Measurements from ENCODE around the gene GBF1. TPM values are rescaled to one million over a fixed set of nuclear protein-coding genes. Genes with fewer than 3 reads are reported as not detected.

GBF1 gene
- total RNA-seq, 1 donor from 2014 or later, result 71.6 TPM

GRCh38 chr10:102381983-102382382, 136.7 kb downstream of the GBF1 start:
- H3K27ac Mint-ChIP-seq (ENCODE audit: unreplicated experiment), result no peak overlapping the region
- H3K9me3 Mint-ChIP-seq (ENCODE audit: unreplicated experiment), result no peaks in the 10 kb centered on the region
- no peak overlapping the region for H3K4me3 Mint-ChIP-seq (ENCODE audit: unreplicated experiment)
- no peaks in the 10 kb centered on the region for H3K4me1 Mint-ChIP-seq (ENCODE audit: low read depth, unreplicated experiment)
- no peak for DNase-seq
- no peaks in the 10 kb centered on the region for H3K36me3 Mint-ChIP-seq (ENCODE audit: unreplicated experiment)
- H3K27me3 Mint-ChIP-seq (ENCODE audit: unreplicated experiment), result peaks cover 2% of the 10 kb centered on the region
- TF ChIP-seq CTCF (IDR thresholded peaks at IDR 0.05; ENCODE audit: partially characterized antibody, unreplicated experiment), result no peak

GRCh38 chr10:102382871-102383270, 137.5 kb downstream of the GBF1 start:
- Mint-ChIP-seq H3K27me3 (ENCODE audit: unreplicated experiment) (peaks cover 2% of the 10 kb centered on the region), H3K27ac (ENCODE audit: unreplicated experiment) (no peak overlapping the region), H3K4me1 (ENCODE audit: low read depth, unreplicated experiment) (no peaks in the 10 kb centered on the region), H3K4me3 (ENCODE audit: unreplicated experiment) (no peak overlapping the region), H3K9me3 (ENCODE audit: unreplicated experiment) (no peaks in the 10 kb centered on the region), H3K36me3 (ENCODE audit: unreplicated experiment) (no peaks in the 10 kb centered on the region)
- DNase-seq, result no peak
- TF ChIP-seq CTCF (IDR thresholded peaks at IDR 0.05; ENCODE audit: partially characterized antibody, unreplicated experiment), result no peak

GRCh38 chr10:102384053-102384452, 138.7 kb downstream of the GBF1 start:
- Mint-ChIP-seq H3K36me3 (ENCODE audit: unreplicated experiment) (no peaks in the 10 kb centered on the region), H3K4me3 (ENCODE audit: unreplicated experiment) (no peak overlapping the region), H3K4me1 (ENCODE audit: low read depth, unreplicated experiment) (no peaks in the 10 kb centered on the region), H3K27me3 (ENCODE audit: unreplicated experiment) (peaks cover 2% of the 10 kb centered on the region), H3K27ac (ENCODE audit: unreplicated experiment) (no peak overlapping the region), H3K9me3 (ENCODE audit: unreplicated experiment) (no peaks in the 10 kb centered on the region)
- DNase-seq, result no peak
- no peak for TF ChIP-seq CTCF (IDR thresholded peaks at IDR 0.05; ENCODE audit: partially characterized antibody, unreplicated experiment)

- TF ChIP-seq CTCF (IDR thresholded peaks at IDR 0.05; ENCODE audit: partially characterized antibody, unreplicated experiment), result no peak
- Mint-ChIP-seq H3K36me3 (ENCODE audit: unreplicated experiment) (no peaks in the 10 kb centered on the region), H3K27me3 (ENCODE audit: unreplicated experiment) (peaks cover 2% of the 10 kb centered on the region), H3K27ac (ENCODE audit: unreplicated experiment) (no peak overlapping the region), H3K9me3 (ENCODE audit: unreplicated experiment) (no peaks in the 10 kb centered on the region), H3K4me1 (ENCODE audit: low read depth, unreplicated experiment) (no peaks in the 10 kb centered on the region), H3K4me3 (ENCODE audit: unreplicated experiment) (no peak overlapping the region)
- DNase-seq, result no peak
Observed at GRCh38 chr10:102384606-102385429, 139.5 kb downstream of the GBF1 start.

- Mint-ChIP-seq H3K9me3 (ENCODE audit: unreplicated experiment) (no peaks in the 10 kb centered on the region), H3K27ac (ENCODE audit: unreplicated experiment) (no peak overlapping the region), H3K36me3 (ENCODE audit: unreplicated experiment) (no peaks in the 10 kb centered on the region), H3K4me3 (ENCODE audit: unreplicated experiment) (no peak overlapping the region), H3K27me3 (ENCODE audit: unreplicated experiment) (peaks cover 3% of the 10 kb centered on the region), H3K4me1 (ENCODE audit: low read depth, unreplicated experiment) (peaks cover 14% of the 10 kb centered on the region)
- TF ChIP-seq CTCF (IDR thresholded peaks at IDR 0.05; ENCODE audit: partially characterized antibody, unreplicated experiment), result no peak
- no peak for DNase-seq
Observed at GRCh38 chr10:102389894-102390293, 144.6 kb downstream of the GBF1 start.

Measured in glutamatergic neuron (in vitro differentiated cells).